IMR-90 (cell line): ENCODE measurements around the gene PIP5K1B. TPM values are rescaled to one million over a fixed set of nuclear protein-coding genes. Genes with fewer than 3 reads are reported as not detected.

Experiments
- ATAC-seq: fragments of 200-7000 bp; cut with Tn5 transposase; 2 replicates; pipeline ENCODE4 v1.9.1; 2020; ENCODE audit warnings: low read depth, mild to moderate bottlenecking, moderate library complexity
- BruUV-seq: library from RNA; stranded (reverse); fragments of 400-500 nt; replicated peaks from 2 replicates; lab custom pipeline; 2021; lab: Mats Ljungman, UMichigan
- CTCF ChIA-PET: fragments of 300-600 bp; formaldehyde crosslinking; extraction: SDS; loops from one replicate; lab custom pipeline; 2021; ENCODE audit warnings: antibody characterized with exemption; lab: Yijun Ruan, JAX
- POLR2A ChIA-PET: fragments of 300-600 bp; sonication (Branson Sonifier 250); formaldehyde crosslinking; loops from one replicate; lab custom pipeline; 2022; ENCODE audit warnings: antibody characterized with exemption; ENCODE audit not compliant: unreplicated experiment; lab: Charles Lee
- DNase-seq: peaks from one replicate; pipeline ENCODE4 v3.0.0; 2013
- H2AFZ ChIP-seq: replicated peaks from 2 replicates; pipeline ENCODE3; 2013; ENCODE audit warnings: low read length, mild to moderate bottlenecking; ENCODE audit not compliant: poor library complexity
- H2AK5ac ChIP-seq: 2 replicates; pipeline ENCODE4 v1.6.1; 2013; ENCODE audit warnings: low read depth, low read length, inconsistent platforms
- H2AK9ac ChIP-seq: replicated peaks from 2 replicates; pipeline ENCODE3; 2013; ENCODE audit warnings: mild to moderate bottlenecking, low read depth, low read length, moderate library complexity; ENCODE audit not compliant: poor library complexity
- H2BK120ac ChIP-seq: 2 replicates; pipeline ENCODE4 v1.6.1; 2013; ENCODE audit warnings: low read depth, low read length, inconsistent platforms
- H2BK15ac ChIP-seq: 3 replicates; pipeline ENCODE4 v1.6.1; 2013; ENCODE audit warnings: low read depth, low read length, inconsistent platforms
- H2BK20ac ChIP-seq: 2 replicates; pipeline ENCODE4 v1.6.1; 2013; ENCODE audit warnings: low read depth, mild to moderate bottlenecking, inconsistent platforms, low read length, moderate library complexity
- H2BK5ac ChIP-seq: 2 replicates; pipeline ENCODE4 v1.6.1; 2013; ENCODE audit warnings: mild to moderate bottlenecking, low read depth, low read length, inconsistent platforms; ENCODE audit not compliant: poor library complexity, severe bottlenecking
- H3K14ac ChIP-seq: replicated peaks from 2 replicates; pipeline ENCODE4 v1.6.1; 2013; ENCODE audit warnings: low read depth, low read length, inconsistent platforms
- H3K18ac ChIP-seq: 2 replicates; pipeline ENCODE4 v1.6.1; 2013; ENCODE audit warnings: low read depth, low read length, control low read depth
- H3K23ac ChIP-seq: 2 replicates; pipeline ENCODE4 v1.6.1; 2013; ENCODE audit warnings: low read depth, low read length, inconsistent platforms
- H3K27ac ChIP-seq: 2 replicates; pipeline ENCODE4 v1.5.1; 2013; ENCODE audit warnings: mild to moderate bottlenecking, control low read depth, low read length; ENCODE audit not compliant: insufficient read depth
- H3K27me3 ChIP-seq: 2 replicates; pipeline ENCODE4 v1.6.1; 2013; ENCODE audit warnings: low read length; ENCODE audit not compliant: control insufficient read depth, insufficient read depth
- H3K36me3 ChIP-seq: 2 replicates; pipeline ENCODE4 v1.6.1; 2013; ENCODE audit warnings: low read length, mixed read lengths; ENCODE audit not compliant: control insufficient read depth, insufficient read depth
- H3K4ac ChIP-seq: 2 replicates; pipeline ENCODE4 v1.6.1; 2013; ENCODE audit warnings: low read depth, low read length, inconsistent platforms
- H3K4me1 ChIP-seq: 2 replicates; pipeline ENCODE4 v1.6.1; 2013; ENCODE audit warnings: low read length, mixed read lengths; ENCODE audit not compliant: control insufficient read depth, insufficient read depth
- H3K4me2 ChIP-seq: 2 replicates; pipeline ENCODE4 v1.6.1; 2013; ENCODE audit warnings: low read depth, mild to moderate bottlenecking, control low read depth, low read length, moderate library complexity
- H3K4me3 ChIP-seq: 2 replicates; pipeline ENCODE4 v1.5.1; 2013; ENCODE audit warnings: low read depth, mild to moderate bottlenecking, control low read depth, low read length, moderate library complexity; ENCODE audit not compliant: insufficient read depth
- H3K56ac ChIP-seq: 2 replicates; pipeline ENCODE4 v1.6.1; 2013; ENCODE audit warnings: low read length, inconsistent platforms; ENCODE audit not compliant: insufficient read depth; ENCODE audit errors: extremely low read depth
- H3K79me1 ChIP-seq, 2 experiments: 2 replicates each; pipeline ENCODE4 v1.6.1; 2013; ENCODE audit warnings: low read length in 2 of 2, inconsistent platforms in 1 of 2, low read depth in 1 of 2
- H3K9ac ChIP-seq: 2 replicates; pipeline ENCODE4 v1.6.1; 2013; ENCODE audit warnings: low read depth, low read length, control low read depth
- H3K9me1 ChIP-seq: 2 replicates; pipeline ENCODE4 v1.6.1; 2013; ENCODE audit warnings: low read length, inconsistent platforms; ENCODE audit not compliant: insufficient read depth
- H3K9me3 ChIP-seq: 2 replicates; pipeline ENCODE4 v1.6.1; 2013; ENCODE audit warnings: low read length; ENCODE audit not compliant: control insufficient read depth, insufficient read depth
- H4K20me1 ChIP-seq: 2 replicates; pipeline ENCODE4 v1.6.1; 2013; ENCODE audit warnings: low read length, inconsistent platforms; ENCODE audit not compliant: insufficient read depth
- H4K5ac ChIP-seq: 2 replicates; pipeline ENCODE4 v1.6.1; 2013; ENCODE audit warnings: mild to moderate bottlenecking, low read depth, low read length, control low read depth
- H4K8ac ChIP-seq, 2 experiments: 2 replicates each; pipeline ENCODE4 v1.6.1; 2013; ENCODE audit warnings: low read depth in 2 of 2, low read length in 2 of 2, control low read depth in 1 of 2, inconsistent platforms in 1 of 2
- H4K91ac ChIP-seq: 2 replicates; pipeline ENCODE4 v1.6.1; 2013; ENCODE audit warnings: low read depth, low read length, inconsistent platforms; ENCODE audit not compliant: insufficient read depth
- BHLHE40 ChIP-seq: fragments of 150-350 bp; IDR thresholded peaks from 2 replicates; pipeline ENCODE4 v1.6.1; 2016; ENCODE audit warnings: mild to moderate bottlenecking, low read depth, low read length
- CHD1 ChIP-seq: IDR thresholded peaks from 2 replicates; pipeline ENCODE4 v1.6.1; 2012; ENCODE audit warnings: low read depth, low read length, improper control_type of control experiment
- CTCF ChIP-seq: conservative IDR thresholded peaks from 2 replicates; pipeline ENCODE4 v1.5.1; 2012; ENCODE audit warnings: mild to moderate bottlenecking, low read depth, low read length, improper control_type of control experiment
- MAFK ChIP-seq: IDR thresholded peaks from 2 replicates; pipeline ENCODE4 v1.6.1; 2012; ENCODE audit warnings: low read depth, low read length, improper control_type of control experiment
- MAZ ChIP-seq: IDR thresholded peaks from 2 replicates; pipeline ENCODE4 v1.6.1; 2012; ENCODE audit warnings: low read depth, mild to moderate bottlenecking, low read length, improper control_type of control experiment, moderate library complexity, borderline replicate concordance
- MXI1 ChIP-seq: IDR thresholded peaks from 2 replicates; pipeline ENCODE4 v1.6.1; 2012; ENCODE audit warnings: low read depth, mild to moderate bottlenecking, low read length, moderate library complexity, borderline replicate concordance
- RAD21 ChIP-seq: IDR thresholded peaks from 2 replicates; pipeline ENCODE4 v1.6.1; 2012; ENCODE audit warnings: low read length, improper control_type of control experiment
- RFX5 ChIP-seq: IDR thresholded peaks from 2 replicates; pipeline ENCODE4 v1.8.0; 2012; ENCODE audit warnings: low read depth, mild to moderate bottlenecking, low read length, moderate library complexity
- SMC3 ChIP-seq: fragments of 150-350 bp; IDR thresholded peaks from 2 replicates; pipeline ENCODE4 v1.6.1; 2016; ENCODE audit warnings: low read depth, mild to moderate bottlenecking, antibody characterized with exemption, low read length, moderate library complexity
- WGBS, 2 experiments: methylation state at CpG; one replicate each; pipeline versions ENCODE4 v1.1.5 to v1.1.7; 2013; ENCODE audit warnings: missing lambda C conversion rate in 2 of 2; ENCODE audit not compliant: insufficient read length in 1 of 2; ENCODE audit errors: extremely low coverage in 2 of 2; 5-methylcytosine and 5-hydroxymethylcytosine counted together
- dilution Hi-C: fragments of 300-500 bp; cut with HindIII; formaldehyde crosslinking; loops from one replicate; pipeline ENCODE4 v1.14.3; 2018; ENCODE audit warnings: low sequenced_read_pairs; ENCODE audit not compliant: unreplicated experiment
- in situ Hi-C: fragments of 300-500 bp; cut with MboI; formaldehyde crosslinking; loops from 3 replicates; pipeline ENCODE4 v1.14.3; 2019; ENCODE audit warnings: low sequenced_read_pairs, inconsistent platforms, mixed read lengths
- intact Hi-C: fragments of 100-400 bp; cut with micrococcal nuclease; formaldehyde crosslinking; loops from 2 replicates; pipeline ENCODE4 v1.10.0; 2022
- polyA plus RNA-seq, 3 experiments: library from polyadenylated mRNA; depleted of rRNA; stranded (reverse); fragments of >200 nt; gene quantifications; 2 replicates each; pipeline ENCODE4 v1.2.3, GENCODE V29; 2012; ENCODE audit warnings: low replicate concordance in 1 of 3
- total RNA-seq: library from RNA; depleted of rRNA; stranded (reverse); fragments of >200 nt; gene quantifications from 2 replicates; pipeline ENCODE4 v1.2.3, GENCODE V29; 2012
- TF ChIP-seq, protein P1 (sequence below): fragments of 150-350 bp; IDR thresholded peaks from 2 replicates; pipeline ENCODE4 v1.6.1; 2017; ENCODE audit warnings: mild to moderate bottlenecking, antibody characterized with exemption, low read length, low read depth

Gene PIP5K1B
- total and polyA plus RNA-seq, 2 of the 4 experiments (the other 2 are of a cell fraction), result not detected

- intact Hi-C loops (no loop called here), in situ Hi-C loops (no loop called here), dilution Hi-C loops (no loop called here)
- H3K14ac ChIP-seq, result no peak overlapping the region
- ATAC-seq (no peak), DNase-seq (no peak)
- H3K18ac ChIP-seq, result no peak overlapping the region
- no peak overlapping the region for H2AFZ ChIP-seq
- ChIA-PET POLR2A (no interaction called here), CTCF (no interaction called here)
- H4K8ac ChIP-seq, result no peak overlapping the region
- H3K56ac ChIP-seq, result no peak overlapping the region
- H3K4ac ChIP-seq, result no peak overlapping the region
- no peaks in the 10 kb centered on the region for H3K27me3 ChIP-seq
- H2BK15ac ChIP-seq, result no peak overlapping the region
- no peaks in the 10 kb centered on the region for H3K9me3 ChIP-seq
- H3K4me2 ChIP-seq, result no peak overlapping the region
- no peak overlapping the region for H2BK120ac ChIP-seq
- WGBS, 2 experiments, result 56% methylated on average over 1 of the region's 1 CpG; no CpG with 5 or more reads in 1 of the 2 experiments
- no peaks in the 10 kb centered on the region for H3K36me3 ChIP-seq
- no peak overlapping the region for H3K27ac ChIP-seq
- no peak overlapping the region for H2BK5ac ChIP-seq
- no peak for TF ChIP-seq CHD1
- TF ChIP-seq, protein P1, sequence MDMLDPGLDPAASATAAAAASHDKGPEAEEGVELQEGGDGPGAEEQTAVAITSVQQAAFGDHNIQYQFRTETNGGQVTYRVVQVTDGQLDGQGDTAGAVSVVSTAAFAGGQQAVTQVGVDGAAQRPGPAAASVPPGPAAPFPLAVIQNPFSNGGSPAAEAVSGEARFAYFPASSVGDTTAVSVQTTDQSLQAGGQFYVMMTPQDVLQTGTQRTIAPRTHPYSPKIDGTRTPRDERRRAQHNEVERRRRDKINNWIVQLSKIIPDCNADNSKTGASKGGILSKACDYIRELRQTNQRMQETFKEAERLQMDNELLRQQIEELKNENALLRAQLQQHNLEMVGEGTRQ, result no peak
- TF ChIP-seq MAZ, result no peak
- TF ChIP-seq RAD21, result no peak
- TF ChIP-seq MAFK, result no peak
- TF ChIP-seq SMC3, result no peak
- TF ChIP-seq BHLHE40, result no peak
- no peak for TF ChIP-seq MXI1
- TF ChIP-seq CTCF, result no peak
- no peak for TF ChIP-seq RFX5
- no peak overlapping the region for H2AK5ac ChIP-seq
- no peak overlapping the region for H2AK9ac ChIP-seq
- no peaks in the 10 kb centered on the region for H3K79me1 ChIP-seq
- no peaks in the 10 kb centered on the region for H4K20me1 ChIP-seq
- H4K91ac ChIP-seq, result no peak overlapping the region
- H2BK20ac ChIP-seq, result no peak overlapping the region
- no peaks in the 10 kb centered on the region for H3K9me1 ChIP-seq
- no peak overlapping the region for H4K5ac ChIP-seq
- no TSS peak for BruUV-seq
- H3K4me3 ChIP-seq, result no peak overlapping the region
- no peaks in the 10 kb centered on the region for H3K4me1 ChIP-seq
- H3K9ac ChIP-seq, result no peak overlapping the region
- H3K23ac ChIP-seq, result no peak overlapping the region
These were observed 182.2 kb downstream of the PIP5K1B start for GRCh38 chr9:68887232-68887631.
